GM12892 (cell line): ENCODE measurements around the gene PTGS1.

ENCODE experiments used
- DNase-seq: peaks from one replicate; pipeline ENCODE4 v3.0.0; 2011; ENCODE audit not compliant: insufficient read length
- FAIRE-seq: peaks from 2 replicates; lab custom pipeline; 2011; peaks lifted over from hg19 to GRCh38; lab: Jason Lieb, UNC
- POLR2A ChIP-seq: IDR thresholded peaks from 2 replicates; pipeline ENCODE4 v1.6.1; 2011; ENCODE audit warnings: low read depth, low read length, control low read depth
- POLR2AphosphoS5 ChIP-seq: IDR thresholded peaks from 2 replicates; pipeline ENCODE4 v1.6.1; 2011; ENCODE audit warnings: low read depth, low read length, control low read depth
- TAF1 ChIP-seq: IDR thresholded peaks from 2 replicates; pipeline ENCODE4 v1.6.1; 2011; ENCODE audit warnings: low read depth, mild to moderate bottlenecking, control low read depth, low read length, borderline replicate concordance

The PTGS1 gene

GRCh38 chr9:122366074-122366660 is 4.7 kb upstream of the PTGS1 start:
- no peak for DNase-seq
- no peak for TF ChIP-seq TAF1
- no peak for TF ChIP-seq POLR2AphosphoS5
- TF ChIP-seq POLR2A = no peak
- FAIRE-seq = no peak

DNA sequence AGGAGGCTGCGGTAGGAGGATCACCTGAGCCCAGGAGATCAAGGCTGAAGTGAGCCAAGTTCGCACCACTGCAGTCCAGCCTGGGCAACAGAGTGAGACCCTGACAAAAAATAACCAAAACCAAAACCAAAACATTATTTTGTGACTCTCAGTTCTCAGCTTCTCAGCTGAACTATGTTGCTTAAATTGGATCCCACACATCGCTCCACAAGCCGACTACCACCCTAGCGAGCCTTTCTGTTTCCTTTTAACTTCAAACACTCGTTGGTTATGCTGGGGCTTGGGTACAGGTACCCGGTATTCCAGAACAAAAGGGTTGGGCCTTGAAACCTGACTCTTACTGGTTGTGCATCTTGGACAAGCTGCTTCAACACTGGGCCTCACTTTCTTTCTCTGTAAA is 3.8 kb upstream of the PTGS1 start:
- FAIRE-seq (no peak), DNase-seq (no peak)
- TF ChIP-seq POLR2A (no peak), POLR2AphosphoS5 (no peak), TAF1 (no peak)

DNA sequence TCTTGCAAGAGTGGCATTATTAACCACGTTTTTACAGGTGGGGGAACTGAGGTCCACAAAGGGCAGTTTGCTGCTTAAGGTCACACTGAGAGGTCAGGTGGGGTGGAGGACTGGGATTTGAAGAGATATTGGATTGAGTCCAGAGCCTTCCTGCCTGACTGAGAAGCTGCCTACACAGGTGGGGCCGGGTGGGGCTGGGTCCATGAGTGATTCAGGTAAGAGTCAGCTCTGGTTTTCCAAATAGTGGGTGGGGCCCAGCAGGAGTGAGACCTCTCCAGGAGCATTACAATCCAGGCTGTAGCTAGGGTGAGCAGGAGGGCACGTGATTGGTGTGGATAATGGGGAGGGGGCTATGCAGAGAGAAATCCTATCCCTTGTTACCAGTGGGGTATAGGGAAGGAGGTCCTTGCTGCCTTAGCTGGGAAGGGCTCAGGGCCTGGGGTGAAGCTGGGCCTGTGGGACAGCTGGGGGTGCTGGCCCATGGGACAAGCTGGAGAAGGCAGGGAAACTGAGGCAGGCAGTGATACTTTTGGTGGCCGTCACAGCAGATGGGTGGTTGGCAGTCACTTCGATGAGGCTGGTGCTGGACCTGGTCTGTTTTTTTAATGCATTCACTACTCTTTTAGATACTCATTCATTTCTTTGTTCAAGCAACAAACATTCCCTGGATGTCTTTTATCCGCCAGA is 2.9 kb upstream of the PTGS1 start:
- TF ChIP-seq POLR2A = no peak
- TF ChIP-seq TAF1 = no peak
- TF ChIP-seq POLR2AphosphoS5 = no peak
- FAIRE-seq = no peak
- no peak for DNase-seq

DNA sequence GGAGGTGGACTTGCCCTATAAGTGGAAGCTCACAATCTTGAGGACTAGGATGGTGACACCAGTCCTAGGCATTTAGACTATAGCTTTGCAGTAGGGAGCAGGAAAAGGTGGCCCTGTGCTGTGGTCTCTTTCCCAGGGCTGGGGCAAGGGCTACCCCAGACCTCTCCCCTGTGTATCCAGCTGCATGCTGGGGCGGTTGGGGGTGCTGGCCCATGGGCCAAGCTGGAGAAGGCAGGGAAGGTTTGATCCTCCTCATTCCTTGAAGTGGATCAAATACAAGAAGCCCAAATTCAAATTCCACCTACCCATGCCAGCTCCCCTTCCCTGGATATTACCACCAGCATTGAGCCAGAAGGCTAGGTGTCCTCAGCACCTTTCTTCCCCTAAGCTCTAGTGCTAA is 2.2 kb upstream of the PTGS1 start:
- FAIRE-seq (no peak), DNase-seq (no peak)
- no peak for TF ChIP-seq POLR2A

DNA sequence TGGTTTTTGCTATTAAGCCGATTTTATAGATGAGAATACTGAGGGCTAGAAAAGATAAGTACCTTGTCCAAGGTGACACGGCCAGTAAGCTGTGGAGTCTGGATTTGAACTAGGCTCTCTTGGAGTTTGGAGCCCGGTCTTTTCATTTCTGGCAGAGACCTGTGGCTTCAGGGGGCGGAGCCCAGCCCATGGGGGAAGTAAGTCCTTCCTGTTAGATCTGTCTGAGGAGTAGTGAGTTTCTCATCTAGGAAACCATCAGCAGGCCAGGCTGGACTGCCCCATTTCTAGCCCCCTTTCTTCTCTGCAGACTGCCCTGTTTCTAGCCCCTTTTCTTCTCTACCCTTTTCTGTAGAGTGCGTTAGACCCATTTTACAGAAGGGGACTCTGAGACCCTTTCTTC is 521 bp upstream of the PTGS1 start:
- TF ChIP-seq TAF1 (no peak), POLR2A (no peak), POLR2AphosphoS5 (no peak)
- FAIRE-seq (no peak), DNase-seq (no peak)

GRCh38 chr9:122371846-122372245 is 1.0 kb downstream of the PTGS1 start:
- TF ChIP-seq POLR2A (no peak), TAF1 (no peak), POLR2AphosphoS5 (no peak)
- no peak for FAIRE-seq

DNA sequence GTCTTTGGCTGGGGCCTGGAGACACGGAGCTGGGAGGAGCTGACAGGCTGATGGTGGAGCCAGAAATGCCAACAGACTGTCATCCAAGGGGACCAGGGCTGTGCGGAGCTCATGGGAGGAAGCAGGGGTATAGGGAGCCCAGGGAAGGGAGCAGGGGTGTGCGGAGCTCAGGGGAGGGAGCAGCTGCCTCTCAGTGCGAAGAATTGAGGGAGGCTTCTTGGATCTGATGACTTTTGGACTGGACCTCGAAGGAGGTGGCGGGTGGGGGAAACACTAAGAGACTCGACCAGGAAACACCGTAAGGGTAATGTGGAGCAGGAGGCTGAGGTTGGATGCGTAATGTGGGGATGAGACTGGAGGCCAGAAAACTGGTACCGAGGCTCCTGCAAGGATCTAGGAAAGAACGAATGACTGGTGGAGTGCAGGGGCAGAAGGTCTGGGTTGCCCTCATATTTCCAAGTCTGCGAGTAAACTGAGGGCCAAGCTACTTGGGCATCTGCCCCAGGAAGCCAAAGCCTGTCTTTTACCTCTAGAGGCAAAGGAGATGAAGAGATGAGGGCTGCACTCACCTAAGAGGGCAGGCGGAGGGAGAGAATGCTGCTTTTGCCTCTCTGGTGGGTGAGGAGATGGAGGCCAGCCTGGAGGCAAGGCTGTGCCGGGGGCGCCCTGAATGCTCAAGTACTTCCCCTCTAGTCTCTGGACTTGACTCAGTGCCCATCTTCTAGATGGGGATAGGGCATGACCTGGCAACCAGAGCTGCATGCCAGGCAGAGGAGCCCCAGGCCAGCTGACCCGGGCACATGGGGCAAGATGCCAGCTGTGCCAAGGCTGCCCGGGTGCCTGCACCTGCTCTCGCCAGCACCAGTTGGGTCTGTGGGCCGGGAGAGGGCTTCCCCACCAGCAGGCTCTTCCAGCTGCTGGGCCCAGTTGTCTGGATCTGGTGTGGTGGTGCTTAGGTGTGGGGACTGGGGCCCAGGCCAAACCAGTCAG is 2.3 kb downstream of the PTGS1 start:
- no peak for FAIRE-seq
- TF ChIP-seq POLR2AphosphoS5 (no peak), TAF1 (no peak), POLR2A (no peak)
- no peak for DNase-seq

More at GRCh38 chr9:122371846-122372245, 1.0 kb downstream of the PTGS1 start:
- DNase-seq = no peak

GRCh38 chr9:122374885-122375420 is 4.1 kb downstream of the PTGS1 start:
- DNase-seq (no peak), FAIRE-seq (no peak)
- TF ChIP-seq POLR2A = no peak
- TF ChIP-seq TAF1 = no peak
- no peak for TF ChIP-seq POLR2AphosphoS5

DNA sequence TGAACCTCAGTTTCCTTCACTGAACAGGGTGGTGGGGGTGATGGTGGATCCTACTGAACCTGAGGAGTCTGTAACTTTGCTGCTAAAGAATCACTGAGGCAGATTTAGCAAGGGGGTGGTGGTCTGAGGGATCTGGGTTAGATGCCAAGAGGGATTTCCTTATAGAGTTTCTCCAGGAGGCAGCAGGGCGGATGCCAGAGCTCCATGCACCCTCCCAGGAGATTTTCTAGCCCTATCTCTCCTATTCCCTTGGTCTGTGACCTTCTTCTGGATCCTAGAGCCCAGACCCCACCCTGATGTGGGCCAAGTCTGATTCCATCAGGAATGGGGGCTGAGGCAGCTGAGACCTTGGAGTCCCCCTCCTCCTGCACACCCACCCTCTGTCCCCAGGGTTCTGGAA is 6.0 kb downstream of the PTGS1 start:
- TF ChIP-seq POLR2A (no peak), TAF1 (no peak), POLR2AphosphoS5 (no peak)
- DNase-seq = no peak
- no peak for FAIRE-seq

DNA sequence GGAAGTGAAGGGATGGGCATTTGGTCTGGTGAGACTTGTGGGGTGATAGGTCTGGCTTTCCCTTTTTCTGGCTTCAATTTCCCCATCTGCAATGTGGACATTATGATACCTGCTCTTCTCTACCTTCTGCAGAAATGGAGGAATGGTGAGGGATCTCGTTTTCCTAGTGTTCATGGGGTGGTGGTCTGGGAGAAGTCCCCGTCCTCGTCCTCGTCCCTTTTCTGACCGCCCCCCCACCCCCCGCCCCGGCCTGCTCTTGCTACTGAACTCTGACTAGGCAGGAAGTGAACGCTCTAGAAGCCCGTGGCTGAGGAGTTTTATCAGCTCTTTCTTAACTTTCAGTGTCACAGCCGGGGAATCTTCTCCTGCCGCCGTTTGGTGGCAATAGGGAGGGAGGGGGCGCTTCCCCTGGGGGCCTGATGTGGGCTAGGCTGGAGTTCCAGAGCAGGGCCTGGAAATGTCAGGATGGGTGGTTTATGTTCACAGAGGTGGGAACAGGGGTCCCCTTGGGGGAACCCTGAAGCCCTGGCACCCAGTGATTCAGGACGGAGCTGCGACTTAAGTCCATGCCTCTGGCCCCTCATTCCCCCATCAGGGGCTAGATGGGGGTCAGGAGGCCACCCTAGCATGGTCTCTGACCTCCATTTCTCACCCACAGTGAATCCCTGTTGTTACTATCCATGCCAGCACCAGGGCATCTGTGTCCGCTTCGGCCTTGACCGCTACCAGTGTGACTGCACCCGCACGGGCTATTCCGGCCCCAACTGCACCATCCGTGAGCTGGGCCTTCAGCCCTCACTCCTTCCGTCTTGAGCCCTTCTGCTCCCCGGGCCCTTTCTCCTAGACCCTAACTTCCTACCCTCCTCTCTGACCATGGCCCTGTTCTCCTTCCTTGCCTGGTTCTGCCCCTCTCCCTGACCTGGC is 6.7 kb downstream of the PTGS1 start:
- no peak for TF ChIP-seq TAF1
- no peak for TF ChIP-seq POLR2AphosphoS5
- no peak for TF ChIP-seq POLR2A
- FAIRE-seq = no peak
- no peak for DNase-seq
